K562 (cell line): ENCODE measurements around the gene IRAK3. TPM values are rescaled to one million over a fixed set of nuclear protein-coding genes. Genes with fewer than 3 reads are reported as not detected.

Experiments
- ATAC-seq: fragments of 200-7000 bp; cut with Tn5 transposase; 3 replicates; pipeline ENCODE4 v1.9.1; 2020; ENCODE audit warnings: moderate library complexity
- Bru-seq: library from RNA; stranded (reverse); fragments of 400-500 nt; gene quantifications from one replicate; lab custom pipeline; 2021; lab: Mats Ljungman, UMichigan
- BruChase-seq, 2 experiments: library from RNA; stranded (reverse); fragments of 400-500 nt; gene quantifications; one replicate each; lab custom pipeline; 2021; lab: Mats Ljungman, UMichigan
- BruUV-seq: library from RNA; stranded (reverse); fragments of 400-500 nt; replicated peaks from 2 replicates; lab custom pipeline; 2021; lab: Mats Ljungman, UMichigan
- CTCF ChIA-PET: fragments of 300-600 bp; formaldehyde crosslinking; extraction: SDS; loops from one replicate; lab custom pipeline; 2021; ENCODE audit warnings: low intra/inter-chr PET ratio; lab: Yijun Ruan, JAX
- POLR2A ChIA-PET: fragments of 300-600, 350-650 bp; sonication (Branson Sonifier 250); formaldehyde crosslinking; extraction: SDS; loops from one replicate; lab custom pipeline; 2021; ENCODE audit warnings: antibody characterized with exemption, inconsistent platforms; lab: Yijun Ruan, JAX
- DNase-seq, 4 experiments: peaks; one replicate each; pipeline versions ENCODE4 v3.0.0 to v3.0.0-alpha.2; 2011 to 2018; ENCODE audit warnings: low spot score in 3 of 4, mixed read lengths in 3 of 4; ENCODE audit errors: extremely low read depth in 1 of 4
- FAIRE-seq: peaks from 2 replicates; lab custom pipeline; 2011; peaks lifted over from hg19 to GRCh38; lab: Jason Lieb, UNC
- H2AFZ ChIP-seq: 2 replicates; pipeline ENCODE4 v1.6.0; 2011; ENCODE audit warnings: low read depth, low read length, control low read depth, inconsistent platforms
- H3K27ac ChIP-seq: fragments of 200-600 bp; 3 replicates; pipeline ENCODE4 v1.8.0; 2011; ENCODE audit warnings: low read depth, mild to moderate bottlenecking, control low read depth, inconsistent platforms, low read length, moderate library complexity, mixed read lengths; ENCODE audit errors: extremely low read depth
- H3K27me3 ChIP-seq, 2 experiments: fragments of 300-600 bp in 1 of 2; 2 replicates in 1 of 2; 3 replicates in 1 of 2; pipeline versions ENCODE4 v1.6.0 to v1.8.0; 2011; ENCODE audit warnings: inconsistent platforms in 2 of 2, low read length in 2 of 2, mild to moderate bottlenecking in 1 of 2, mixed read lengths in 1 of 2, moderate library complexity in 1 of 2; ENCODE audit not compliant: control insufficient read depth in 2 of 2, insufficient read depth in 2 of 2
- H3K36me3 ChIP-seq: fragments of 300-600 bp; 3 replicates; pipeline ENCODE4 v1.8.0; 2011; ENCODE audit warnings: mild to moderate bottlenecking, low read length, inconsistent platforms; ENCODE audit not compliant: control insufficient read depth, insufficient read depth
- H3K4me1 ChIP-seq, 2 experiments: fragments of 200-600 bp in 1 of 2; replicated peaks in 1 of 2; 2 replicates in 1 of 2; 3 replicates in 1 of 2; pipeline versions ENCODE4 v1.5.1 to v1.8.0; 2011; ENCODE audit warnings: inconsistent platforms in 2 of 2, low read length in 2 of 2, mild to moderate bottlenecking in 1 of 2, mixed read lengths in 1 of 2, moderate library complexity in 1 of 2; ENCODE audit not compliant: control insufficient read depth in 2 of 2, insufficient read depth in 2 of 2
- H3K4me2 ChIP-seq: 2 replicates; pipeline ENCODE4 v1.6.1; 2011; ENCODE audit warnings: low read length, control low read depth, inconsistent platforms, mixed read lengths; ENCODE audit not compliant: insufficient read depth
- H3K4me3 ChIP-seq: fragments of 200-600 bp; sonication (generic), shearing (Covaris generic); 2 replicates; pipeline ENCODE4 v1.5.1; 2016; ENCODE audit warnings: control low read depth, inconsistent platforms
- H3K79me2 ChIP-seq: fragments of 200-600 bp; 3 replicates; pipeline ENCODE4 v1.8.0; 2011; ENCODE audit warnings: low read length, inconsistent platforms; ENCODE audit not compliant: control insufficient read depth, insufficient read depth
- H3K9ac ChIP-seq, 2 experiments: 2 replicates each; pipeline versions ENCODE4 v1.6.0 to v1.6.1; 2011; ENCODE audit warnings: low read depth in 2 of 2, low read length in 2 of 2, control low read depth in 1 of 2, inconsistent platforms in 1 of 2, mild to moderate bottlenecking in 1 of 2, mixed read lengths in 1 of 2; ENCODE audit not compliant: insufficient read depth in 1 of 2
- H3K9me1 ChIP-seq: one replicate; pipeline ENCODE4 v1.6.0; 2011; ENCODE audit warnings: inconsistent platforms, mild to moderate bottlenecking, low read length, moderate library complexity; ENCODE audit not compliant: control insufficient read depth, insufficient read depth
- H3K9me3 ChIP-seq: replicated peaks from 2 replicates; pipeline ENCODE4 v1.5.1; 2011; ENCODE audit warnings: low read depth, low read length, inconsistent platforms; ENCODE audit not compliant: control insufficient read depth, insufficient read depth
- H4K20me1 ChIP-seq: replicated peaks from 2 replicates; pipeline ENCODE4 v1.6.1; 2011; ENCODE audit warnings: low read length, inconsistent platforms, mixed read lengths; ENCODE audit not compliant: control insufficient read depth, insufficient read depth
- PHF21A ChIP-seq: fragments of 450-650 bp; IDR thresholded peaks from 2 replicates; pipeline ENCODE4 v1.6.1; 2017; ENCODE audit warnings: low read depth, borderline replicate concordance
- USF2 ChIP-seq: sonication (generic); formaldehyde crosslinking; IDR thresholded peaks from 2 replicates; pipeline ENCODE4 v1.5.0; 2020; ENCODE audit warnings: missing genetic modification reagents
- WGBS: fragments of 100-300 bp; shearing (Covaris generic); methylation state at CpG from one replicate; pipeline ENCODE4 v1.1.6; 2016; ENCODE audit warnings: low coverage, mixed read lengths; ENCODE audit not compliant: insufficient coverage; ENCODE audit errors: missing lambda C conversion rate; 5-methylcytosine and 5-hydroxymethylcytosine counted together
- in situ Hi-C: fragments of 300-500 bp; cut with MboI; formaldehyde crosslinking; loops from 4 replicates; pipeline ENCODE4 v1.15.0; 2018; ENCODE audit warnings: inconsistent platforms, mixed read lengths
- intact Hi-C: fragments of 100-400 bp; cut with micrococcal nuclease; formaldehyde crosslinking; loops from 2 replicates; pipeline ENCODE4 v1.14.2; 2022
- long read RNA-seq, 3 experiments: library from polyadenylated mRNA in 2 of 3; library from RNA in 1 of 3; unstranded in 2 of 3; stranded (forward) in 1 of 3; transcript quantifications; one replicate each; pipeline ENCODE4 v2.0.0, GENCODE V29; 2019 to 2022
- polyA minus RNA-seq, 3 experiments: library from RNA; depleted of rRNA, polyadenylated mRNA; stranded (reverse); fragments of >200 nt; gene quantifications; 2 replicates each; pipeline ENCODE4 v1.2.3, GENCODE V29; 2011
- polyA plus RNA-seq, 8 experiments: library from polyadenylated mRNA; depleted of rRNA in 4 of 8; stranded (reverse) in 5 of 8; unstranded in 3 of 8; fragments of >200 nt; fragmentation: Nextera tagmentation in 2 of 8; fragmentation: Illumina TruSeq in 1 of 8; extraction: Ambion mirVana in 2 of 8; extraction: Trizol in 1 of 8; gene quantifications; 2 replicates each; pipeline versions ENCODE4 v1.2.1 to v1.2.3, GENCODE V29; 2011 to 2014; ENCODE audit warnings: inconsistent platforms in 1 of 8, missing spikeins in 1 of 8
- total RNA-seq, 7 experiments: library from RNA; depleted of rRNA in 6 of 7; stranded (reverse); fragments of >200 nt in 6 of 7; fragmentation: Illumina TruSeq in 2 of 7; extraction: Trizol in 2 of 7; gene quantifications; 2 replicates each; pipeline versions ENCODE4 v1.2.1 to v1.2.3, GENCODE V29; 2011 to 2021; ENCODE audit warnings: low replicate concordance in 1 of 7

The IRAK3 gene
- total RNA-seq (2011; cell fraction: chromatin; rRNA removed; ENCODE audit: low replicate concordance), result 0.07 TPM in 1 of 2 replicates, not detected in the other
- total RNA-seq (2011; cell fraction: nucleolus; rRNA removed), result not detected in 2 replicates
- not detected in 2 replicates for total RNA-seq (2011; cell fraction: nucleoplasm; rRNA removed)
- total RNA-seq (2014; rRNA removed), result 0.09 TPM in 1 of 2 replicates, not detected in the other
- total RNA-seq (2014; rRNA removed; fragmentation: Illumina TruSeq; extraction: Trizol), result not detected in 2 replicates
- not detected in 2 replicates for total RNA-seq (2015; rRNA removed; fragmentation: Illumina TruSeq; extraction: Trizol)
- total RNA-seq (2021), result 0.07 TPM in 1 of 2 replicates, not detected in the other
- 0.06 TPM in 1 of 2 replicates, not detected in the other for polyA plus RNA-seq (2011; rRNA removed)
- not detected in 2 replicates for polyA plus RNA-seq (2011; cell fraction: cytosol; rRNA removed)
- polyA plus RNA-seq (2011; cell fraction: nucleus; rRNA removed), result not detected in 2 replicates
- polyA plus RNA-seq (2012), result 0.01 TPM in 1 of 2 replicates, not detected in the other
- not detected in 2 replicates for polyA plus RNA-seq (2014; fragmentation: Illumina TruSeq; extraction: Trizol)
- polyA plus RNA-seq (2014; fragmentation: Nextera tagmentation; extraction: Ambion mirVana), result not detected
- not detected in 2 replicates for polyA plus RNA-seq (2014; rRNA removed)
- polyA minus RNA-seq (2011; rRNA and poly(A)+ RNA removed), result not detected in 2 replicates
- polyA minus RNA-seq (2011; cell fraction: cytosol; rRNA and poly(A)+ RNA removed), result not detected in 2 replicates
- not detected in 2 replicates for polyA minus RNA-seq (2011; cell fraction: nucleus; rRNA and poly(A)+ RNA removed)
- Bru-seq, nascent RNA, result percentile 10 among the genes with signal in this experiment
- BruChase-seq, experiment 1, labeled RNA remaining after a 2-hour chase, result percentile 14 among the genes with signal in this experiment
- BruChase-seq, experiment 2, labeled RNA remaining after a 6-hour chase, result percentile 10 among the genes with signal in this experiment
- long read RNA-seq, experiment 1, partial matches to known transcripts, result 0 of 1 reads
- long read RNA-seq, experiment 1, other reads (novel, unspliced or antisense), result 1 of 1 reads
- long read RNA-seq, experiment 2, result 0 reads
- long read RNA-seq, experiment 3, result 0 reads

- FAIRE-seq (no peak), DNase-seq (no peak), ATAC-seq (no peak)
- Histone ChIP-seq H3K9me1 (no peaks in the 10 kb centered on the region), H3K9ac (no peak within 1 kb of the TSS), H3K27me3 (peaks cover 19 to 37% of the 10 kb centered on the region in 2 experiments; a peak in 3 of 5 replicates), H3K36me3 (no peaks in the 10 kb centered on the region), H3K4me2 (no peak within 1 kb of the TSS), H3K79me2 (no peaks in the 10 kb centered on the region), H3K27ac (no peak within 1 kb of the TSS), H3K4me3 (no peak within 1 kb of the TSS), H2AFZ (no peak within 1 kb of the TSS), H3K4me1 (peaks cover 0 to 7% of the 10 kb centered on the region in 2 experiments; a peak in 1 of 5 replicates), H3K9me3 (no peaks in the 10 kb centered on the region), H4K20me1 (no peaks in the 10 kb centered on the region)
- WGBS, result 45% methylated on average over 50 of the region's 82 CpGs
- BruUV-seq, result no TSS peak
- intact Hi-C loops, result no loop called here
- POLR2A ChIA-PET, result no interaction called here
- TF ChIP-seq PHF21A (no peak), USF2 (CRISPR knock-in tag) (peak; percentile 10; the same call in 1 of the 2 replicates)
- in situ Hi-C loops, result no loop called here
- CTCF ChIA-PET, result no interaction called here
Measured at GRCh38 chr12:66188584-66189485, at the start of gene IRAK3. Gene IRAK3 (plus strand): TSS chr12:66189214. CDS start chr12:66189300, 86 bp downstream.
